ENCODE data around the gene FAM184A. TPM values are rescaled to one million over a fixed set of nuclear protein-coding genes. Genes with fewer than 3 reads are reported as not detected.

The FAM184A gene
- total RNA-seq, 1 experiment from 2014 or later = 1.3 TPM

GRCh38 chr6:119036081-119036480, 42.4 kb downstream of the FAM184A start:
- POLR2A ChIA-PET = interaction anchor here (0.7 to 1.0 kb wide), 2 partner anchors 22 to 38 kb away, joined by 3 read pairs; no protein-coding TSS in a partner anchor
- H3K36me3 Mint-ChIP-seq (ENCODE audit: insufficient read depth, unreplicated experiment) = no peaks in the 10 kb centered on the region
- CTCF ChIA-PET = interaction anchor here (0.7 to 1.1 kb wide), 3 partner anchors 24 to 74 kb away, joined by 3 to 4 read pairs (median 3); no protein-coding TSS in a partner anchor
- H3K4me1 Mint-ChIP-seq (ENCODE audit: insufficient read depth, unreplicated experiment) = no peaks in the 10 kb centered on the region
- H3K27ac Mint-ChIP-seq (ENCODE audit: low read depth, unreplicated experiment) = no peak overlapping the region
- TF ChIP-seq, protein P1, sequence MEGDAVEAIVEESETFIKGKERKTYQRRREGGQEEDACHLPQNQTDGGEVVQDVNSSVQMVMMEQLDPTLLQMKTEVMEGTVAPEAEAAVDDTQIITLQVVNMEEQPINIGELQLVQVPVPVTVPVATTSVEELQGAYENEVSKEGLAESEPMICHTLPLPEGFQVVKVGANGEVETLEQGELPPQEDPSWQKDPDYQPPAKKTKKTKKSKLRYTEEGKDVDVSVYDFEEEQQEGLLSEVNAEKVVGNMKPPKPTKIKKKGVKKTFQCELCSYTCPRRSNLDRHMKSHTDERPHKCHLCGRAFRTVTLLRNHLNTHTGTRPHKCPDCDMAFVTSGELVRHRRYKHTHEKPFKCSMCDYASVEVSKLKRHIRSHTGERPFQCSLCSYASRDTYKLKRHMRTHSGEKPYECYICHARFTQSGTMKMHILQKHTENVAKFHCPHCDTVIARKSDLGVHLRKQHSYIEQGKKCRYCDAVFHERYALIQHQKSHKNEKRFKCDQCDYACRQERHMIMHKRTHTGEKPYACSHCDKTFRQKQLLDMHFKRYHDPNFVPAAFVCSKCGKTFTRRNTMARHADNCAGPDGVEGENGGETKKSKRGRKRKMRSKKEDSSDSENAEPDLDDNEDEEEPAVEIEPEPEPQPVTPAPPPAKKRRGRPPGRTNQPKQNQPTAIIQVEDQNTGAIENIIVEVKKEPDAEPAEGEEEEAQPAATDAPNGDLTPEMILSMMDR (IDR thresholded peaks at IDR 0.05; ENCODE audit: unreplicated experiment) = no peak
- intact Hi-C loops (cut with micrococcal nuclease) = no loop called here
- no peak overlapping the region for H3K4me3 Mint-ChIP-seq (ENCODE audit: unreplicated experiment)
- BruUV-seq (replicated peaks) = no TSS peak
- H3K9me3 Mint-ChIP-seq (ENCODE audit: unreplicated experiment) = no peaks in the 10 kb centered on the region
- no peak for DNase-seq (ENCODE audit: unreplicated experiment)
- no peaks in the 10 kb centered on the region for H3K27me3 Mint-ChIP-seq (ENCODE audit: insufficient read depth, unreplicated experiment)

- CTCF ChIA-PET = interaction anchor here (0.8 kb wide), 1 partner anchor 66 kb away, joined by 3 read pairs; no protein-coding TSS in a partner anchor
- Mint-ChIP-seq H3K27me3 (ENCODE audit: insufficient read depth, unreplicated experiment) (no peaks in the 10 kb centered on the region), H3K4me3 (ENCODE audit: unreplicated experiment) (no peak overlapping the region), H3K36me3 (ENCODE audit: insufficient read depth, unreplicated experiment) (no peaks in the 10 kb centered on the region), H3K4me1 (ENCODE audit: insufficient read depth, unreplicated experiment) (no peaks in the 10 kb centered on the region), H3K9me3 (ENCODE audit: unreplicated experiment) (no peaks in the 10 kb centered on the region), H3K27ac (ENCODE audit: low read depth, unreplicated experiment) (no peak overlapping the region)
- TF ChIP-seq, protein P1 (IDR thresholded peaks at IDR 0.05; ENCODE audit: unreplicated experiment) = no peak
- no TSS peak for BruUV-seq (replicated peaks)
- DNase-seq (ENCODE audit: unreplicated experiment) = no peak
- POLR2A ChIA-PET = interaction anchor here (1.0 kb wide), 1 partner anchor 21 kb away, joined by 3 read pairs; no protein-coding TSS in a partner anchor
- intact Hi-C loops (cut with micrococcal nuclease) = no loop called here
Measured at GRCh38 chr6:119035459-119035858, 43.0 kb downstream of the FAM184A start.

DNA sequence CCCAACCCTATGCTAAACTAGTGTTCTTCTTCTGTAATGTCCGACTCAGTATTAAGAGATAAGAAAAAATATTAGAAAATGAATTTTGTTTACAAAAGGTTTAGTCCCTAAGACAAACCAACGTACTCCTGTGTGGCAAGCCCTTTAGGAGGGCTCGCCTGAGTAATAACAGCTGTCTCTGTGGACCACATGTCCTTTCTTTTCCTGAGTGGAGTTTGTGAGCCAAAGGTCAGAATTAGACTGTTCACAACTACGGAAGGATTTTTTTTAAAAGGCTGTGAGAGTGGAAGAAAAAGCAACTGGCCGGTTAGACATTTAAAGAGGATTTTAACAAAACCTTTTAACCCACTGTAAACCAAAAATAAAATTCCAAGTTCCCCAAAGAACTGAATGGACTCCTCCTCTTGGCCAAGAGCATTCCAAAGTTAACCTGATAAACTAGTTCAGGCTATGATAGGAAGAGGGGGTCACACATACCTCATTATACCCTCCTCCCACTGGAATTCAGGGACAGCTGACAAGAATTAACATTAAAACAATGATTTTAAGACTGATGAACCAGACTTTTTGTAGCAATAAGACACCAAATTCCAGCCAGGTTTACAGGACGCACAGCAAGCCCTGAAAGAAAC, 43.5 kb downstream of the FAM184A start:
- Mint-ChIP-seq H3K27ac (ENCODE audit: low read depth, unreplicated experiment) (no peak overlapping the region), H3K27me3 (ENCODE audit: insufficient read depth, unreplicated experiment) (no peaks in the 10 kb centered on the region), H3K36me3 (ENCODE audit: insufficient read depth, unreplicated experiment) (no peaks in the 10 kb centered on the region), H3K4me1 (ENCODE audit: insufficient read depth, unreplicated experiment) (no peaks in the 10 kb centered on the region), H3K4me3 (ENCODE audit: unreplicated experiment) (no peak overlapping the region), H3K9me3 (ENCODE audit: unreplicated experiment) (no peaks in the 10 kb centered on the region)
- TF ChIP-seq, protein P1 (IDR thresholded peaks at IDR 0.05; ENCODE audit: unreplicated experiment) = no peak
- BruUV-seq (replicated peaks) = no TSS peak
- CTCF ChIA-PET = no interaction called here
- POLR2A ChIA-PET = no interaction called here
- intact Hi-C loops (cut with micrococcal nuclease) = no loop called here
- no peak for DNase-seq (ENCODE audit: unreplicated experiment)

- CTCF ChIA-PET = no interaction called here
- intact Hi-C loops (cut with micrococcal nuclease) = no loop called here
Measured at GRCh38 chr6:119032428-119032827, 46.0 kb downstream of the FAM184A start.

More at GRCh38 chr6:119032428-119032827, 46.0 kb downstream of the FAM184A start:
- Mint-ChIP-seq H3K9me3 (ENCODE audit: unreplicated experiment) (no peaks in the 10 kb centered on the region), H3K36me3 (ENCODE audit: insufficient read depth, unreplicated experiment) (no peaks in the 10 kb centered on the region), H3K27ac (ENCODE audit: low read depth, unreplicated experiment) (no peak overlapping the region), H3K4me1 (ENCODE audit: insufficient read depth, unreplicated experiment) (no peaks in the 10 kb centered on the region), H3K27me3 (ENCODE audit: insufficient read depth, unreplicated experiment) (no peaks in the 10 kb centered on the region), H3K4me3 (ENCODE audit: unreplicated experiment) (no peak overlapping the region)
- no peak for DNase-seq (ENCODE audit: unreplicated experiment)
- no TSS peak for BruUV-seq (replicated peaks)
- TF ChIP-seq, protein P1 (IDR thresholded peaks at IDR 0.05; ENCODE audit: unreplicated experiment) = no peak
- POLR2A ChIA-PET = no interaction called here

Data from MCF 10A (cell line).